ENCODE measurements around the gene NTM.

DNA sequence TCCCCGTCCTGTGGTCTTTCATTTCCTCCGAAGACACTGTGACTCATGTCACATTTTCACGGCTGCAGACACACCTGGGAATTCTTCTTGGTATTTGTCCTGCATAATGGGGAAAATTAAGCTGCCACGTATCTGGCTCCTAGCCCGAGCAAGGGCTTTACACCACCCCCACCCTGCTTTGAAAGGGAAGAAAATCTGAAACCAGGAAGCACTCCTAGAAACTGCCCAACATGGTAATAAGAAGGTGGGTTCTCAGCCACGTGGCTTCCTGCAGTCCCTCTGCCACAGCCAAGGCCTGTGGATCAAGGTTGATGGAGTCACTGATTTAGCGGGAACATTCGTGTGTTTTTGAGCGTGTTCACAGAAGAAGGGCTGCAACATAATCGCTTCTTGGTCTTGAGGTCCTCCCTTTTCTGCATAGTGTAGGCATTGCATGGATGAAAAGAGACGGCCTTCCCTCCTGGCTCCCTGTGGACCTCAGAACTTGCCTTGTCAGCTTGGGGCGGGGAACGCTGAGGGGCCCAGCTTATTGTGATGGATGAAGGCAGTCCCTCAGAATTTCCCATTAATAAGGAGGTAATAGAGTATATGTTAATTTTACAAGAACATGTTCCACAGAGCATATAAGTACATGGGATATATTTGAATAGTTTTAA is 292.0 kb downstream of the NTM start:
- no peak for TF ChIP-seq POLR2A (IDR thresholded peaks at IDR 0.05)
- TF ChIP-seq, protein P1, sequence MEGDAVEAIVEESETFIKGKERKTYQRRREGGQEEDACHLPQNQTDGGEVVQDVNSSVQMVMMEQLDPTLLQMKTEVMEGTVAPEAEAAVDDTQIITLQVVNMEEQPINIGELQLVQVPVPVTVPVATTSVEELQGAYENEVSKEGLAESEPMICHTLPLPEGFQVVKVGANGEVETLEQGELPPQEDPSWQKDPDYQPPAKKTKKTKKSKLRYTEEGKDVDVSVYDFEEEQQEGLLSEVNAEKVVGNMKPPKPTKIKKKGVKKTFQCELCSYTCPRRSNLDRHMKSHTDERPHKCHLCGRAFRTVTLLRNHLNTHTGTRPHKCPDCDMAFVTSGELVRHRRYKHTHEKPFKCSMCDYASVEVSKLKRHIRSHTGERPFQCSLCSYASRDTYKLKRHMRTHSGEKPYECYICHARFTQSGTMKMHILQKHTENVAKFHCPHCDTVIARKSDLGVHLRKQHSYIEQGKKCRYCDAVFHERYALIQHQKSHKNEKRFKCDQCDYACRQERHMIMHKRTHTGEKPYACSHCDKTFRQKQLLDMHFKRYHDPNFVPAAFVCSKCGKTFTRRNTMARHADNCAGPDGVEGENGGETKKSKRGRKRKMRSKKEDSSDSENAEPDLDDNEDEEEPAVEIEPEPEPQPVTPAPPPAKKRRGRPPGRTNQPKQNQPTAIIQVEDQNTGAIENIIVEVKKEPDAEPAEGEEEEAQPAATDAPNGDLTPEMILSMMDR (IDR thresholded peaks at IDR 0.05), result no peak
- no peak for TF ChIP-seq POLR2AphosphoS5 (IDR thresholded peaks at IDR 0.05)
- TF ChIP-seq EP300 (IDR thresholded peaks at IDR 0.05), result no peak
